OCI-LY3 (cell line): ENCODE measurements around the gene CD59.

Experiments
- H2AFZ ChIP-seq: fragments of 200-600, 300-600 bp; shearing (Covaris generic); 2 replicates; pipeline ENCODE4 v1.6.0; 2014; ENCODE audit warnings: antibody characterized with exemption, low read depth, low read length
- H3K27ac ChIP-seq: fragments of 200-600, 300-600 bp; sonication (generic); 2 replicates; pipeline ENCODE4 v1.5.1; 2014; ENCODE audit warnings: mild to moderate bottlenecking, low read length, moderate library complexity, mixed read lengths
- H3K27me3 ChIP-seq: fragments of 200-600, 300-600 bp; sonication (generic); 2 replicates; pipeline ENCODE4 v1.6.1; 2014; ENCODE audit warnings: low read depth, low read length, mixed read lengths
- H3K36me3 ChIP-seq: fragments of 200-600, 300-600 bp; sonication (generic); replicated peaks from 2 replicates; pipeline ENCODE3; 2014; ENCODE audit warnings: low read depth, low read length, mixed read lengths
- H3K4me1 ChIP-seq: fragments of 300-600, 200-600 bp; sonication (generic); 2 replicates; pipeline ENCODE4 v1.6.1; 2014; ENCODE audit warnings: low read length, mixed read lengths
- H3K4me2 ChIP-seq: fragments of 200-600, 300-600 bp; sonication (generic); 2 replicates; pipeline ENCODE4 v1.6.1; 2014; ENCODE audit warnings: low read length, mixed read lengths
- H3K4me3 ChIP-seq: fragments of 300-600, 200-600 bp; sonication (generic); 2 replicates; pipeline ENCODE4 v1.5.1; 2014; ENCODE audit warnings: antibody characterized with exemption, mild to moderate bottlenecking, low read length, moderate library complexity
- H3K79me2 ChIP-seq: fragments of 300-600, 200-600 bp; shearing (Covaris generic); 2 replicates; pipeline ENCODE4 v1.6.1; 2014; ENCODE audit warnings: mild to moderate bottlenecking, low read length, mixed read lengths
- H3K9ac ChIP-seq: fragments of 300-600, 200-600 bp; shearing (Covaris generic); 2 replicates; pipeline ENCODE4 v1.6.0; 2014; ENCODE audit warnings: mild to moderate bottlenecking, low read length, moderate library complexity
- H3K9me3 ChIP-seq: fragments of 200-600, 300-600 bp; shearing (Covaris generic); 2 replicates; pipeline ENCODE4 v1.6.1; 2014; ENCODE audit warnings: low read length, mixed read lengths; ENCODE audit not compliant: insufficient read depth
- H4K20me1 ChIP-seq: fragments of 200-600, 300-600 bp; sonication (generic); 2 replicates; pipeline ENCODE4 v1.6.1; 2016; ENCODE audit warnings: low read length, mixed read lengths; ENCODE audit not compliant: insufficient read depth
- CTCF ChIP-seq: fragments of 200-600, 300-600 bp; sonication (generic); IDR thresholded peaks from 2 replicates; pipeline ENCODE4 v1.5.1; 2014; ENCODE audit warnings: antibody characterized with exemption, low read length, low read depth
- EZH2phosphoT487 ChIP-seq: fragments of 200-600 bp; shearing (Covaris generic); IDR thresholded peaks from 2 replicates; pipeline ENCODE4 v1.6.1; 2018; ENCODE audit warnings: antibody characterized with exemption, mixed run types, low read depth

Gene CD59

GRCh38 chr11:33713856-33714398 lies 22.3 kb downstream of the CD59 start:
- Histone ChIP-seq H3K4me1 (no peaks in the 10 kb centered on the region), H3K27me3 (no peaks in the 10 kb centered on the region), H3K9ac (no peak overlapping the region), H3K9me3 (no peaks in the 10 kb centered on the region), H3K27ac (no peak overlapping the region), H2AFZ (no peak overlapping the region), H4K20me1 (peaks cover 3% of the 10 kb centered on the region; the same call in 1 of the 2 replicates), H3K4me2 (no peak overlapping the region), H3K4me3 (no peak overlapping the region), H3K36me3 (peaks cover 39% of the 10 kb centered on the region), H3K79me2 (no peaks in the 10 kb centered on the region)
- TF ChIP-seq EZH2phosphoT487 (no peak), CTCF (no peak)

GRCh38 chr11:33713151-33713855 lies 22.9 kb downstream of the CD59 start:
- H3K27ac ChIP-seq = no peak overlapping the region
- H3K4me2 ChIP-seq = no peak overlapping the region
- no peaks in the 10 kb centered on the region for H3K9me3 ChIP-seq
- no peak for TF ChIP-seq CTCF
- no peak for TF ChIP-seq EZH2phosphoT487
- H3K79me2 ChIP-seq = no peaks in the 10 kb centered on the region
- no peaks in the 10 kb centered on the region for H3K27me3 ChIP-seq
- no peak overlapping the region for H2AFZ ChIP-seq
- H3K4me1 ChIP-seq = no peaks in the 10 kb centered on the region
- H3K36me3 ChIP-seq = peaks cover 41% of the 10 kb centered on the region
- H3K4me3 ChIP-seq = no peak overlapping the region
- H4K20me1 ChIP-seq = peaks cover under 1% of the 10 kb centered on the region; the same call in 1 of the 2 replicates
- H3K9ac ChIP-seq = no peak overlapping the region

- no peak overlapping the region for H3K4me3 ChIP-seq
- no peaks in the 10 kb centered on the region for H3K4me1 ChIP-seq
- H2AFZ ChIP-seq = no peak overlapping the region
- H3K27me3 ChIP-seq = no peaks in the 10 kb centered on the region
- no peak overlapping the region for H3K9ac ChIP-seq
- H3K79me2 ChIP-seq = no peaks in the 10 kb centered on the region
- H3K4me2 ChIP-seq = no peak overlapping the region
- H3K36me3 ChIP-seq = peaks cover 38% of the 10 kb centered on the region
- TF ChIP-seq CTCF (no peak), EZH2phosphoT487 (no peak)
- H3K27ac ChIP-seq = no peak overlapping the region
- H3K9me3 ChIP-seq = no peaks in the 10 kb centered on the region
- no peaks in the 10 kb centered on the region; the same call in 1 of the 2 replicates for H4K20me1 ChIP-seq
Measured at GRCh38 chr11:33712436-33712835, 23.8 kb downstream of the CD59 start.

GRCh38 chr11:33709466-33709865 lies 26.8 kb downstream of the CD59 start:
- no peak overlapping the region for H3K9ac ChIP-seq
- no peaks in the 10 kb centered on the region for H3K4me1 ChIP-seq
- no peaks in the 10 kb centered on the region for H3K27me3 ChIP-seq
- H3K27ac ChIP-seq = no peak overlapping the region
- H3K9me3 ChIP-seq = no peaks in the 10 kb centered on the region
- H3K79me2 ChIP-seq = no peaks in the 10 kb centered on the region
- H4K20me1 ChIP-seq = no peaks in the 10 kb centered on the region
- H2AFZ ChIP-seq = no peak overlapping the region
- H3K4me3 ChIP-seq = no peak overlapping the region
- TF ChIP-seq EZH2phosphoT487 (no peak), CTCF (no peak)
- peaks cover 28% of the 10 kb centered on the region for H3K36me3 ChIP-seq
- no peak overlapping the region for H3K4me2 ChIP-seq
